OCI-LY1 (cell line): ENCODE results near the gene FAN1.
A peak's percentile ranks its signal among the peaks of the same experiment; 100 is the strongest.

Experiments used
- H2AFZ ChIP-seq: fragments of 200-600 bp; sonication (generic), shearing (Covaris generic); 2 replicates; pipeline ENCODE4 v1.6.0; 2014; ENCODE audit warnings: antibody characterized with exemption, mild to moderate bottlenecking, low read length
- H3F3A ChIP-seq: fragments of 200-600 bp; sonication (generic), shearing (Covaris generic); 2 replicates; pipeline ENCODE4 v1.6.0; 2014; ENCODE audit warnings: mild to moderate bottlenecking, antibody characterized with exemption, low read length, moderate library complexity; ENCODE audit not compliant: insufficient read depth
- H3K27ac ChIP-seq: fragments of 200-600 bp; sonication (generic); 2 replicates; pipeline ENCODE4 v1.5.1; 2014; ENCODE audit warnings: low read length, mixed run types, mild to moderate bottlenecking, low read depth; ENCODE audit not compliant: poor library complexity, severe bottlenecking
- H3K27me3 ChIP-seq: fragments of 200-600 bp; sonication (generic); 2 replicates; pipeline ENCODE4 v1.6.0; 2014; ENCODE audit warnings: antibody characterized with exemption, mild to moderate bottlenecking, low read length, moderate library complexity; ENCODE audit not compliant: insufficient read depth
- H3K36me3 ChIP-seq: fragments of 200-600 bp; sonication (generic); 2 replicates; pipeline ENCODE4 v1.6.1; 2014; ENCODE audit warnings: mild to moderate bottlenecking, antibody characterized with exemption, low read length, moderate library complexity, mixed read lengths; ENCODE audit not compliant: insufficient read depth
- H3K4me1 ChIP-seq: fragments of 200-600 bp; sonication (generic); 2 replicates; pipeline ENCODE4 v1.5.1; 2014; ENCODE audit warnings: mild to moderate bottlenecking, low read length, moderate library complexity; ENCODE audit not compliant: insufficient read depth, severe bottlenecking
- H3K4me2 ChIP-seq: fragments of 200-600 bp; sonication (generic), shearing (Covaris generic); 2 replicates; pipeline ENCODE4 v1.6.1; 2014; ENCODE audit warnings: low read length
- H3K4me3 ChIP-seq: fragments of 200-600 bp; sonication (generic); 2 replicates; pipeline ENCODE4 v1.5.1; 2014; ENCODE audit warnings: low read length, low read depth, mild to moderate bottlenecking, mixed read lengths; ENCODE audit not compliant: poor library complexity, severe bottlenecking
- H3K79me2 ChIP-seq: fragments of 200-600 bp; shearing (Covaris generic); 2 replicates; pipeline ENCODE4 v1.6.1; 2016; ENCODE audit warnings: mixed run types, low read length, mixed read lengths; ENCODE audit not compliant: insufficient read depth
- H3K9ac ChIP-seq: fragments of 200-600 bp; sonication (generic), shearing (Covaris generic); 2 replicates; pipeline ENCODE4 v1.6.1; 2014; ENCODE audit warnings: mild to moderate bottlenecking, low read length, mixed read lengths
- H3K9me2 ChIP-seq: fragments of 200-600 bp; sonication (generic), shearing (Covaris generic); 2 replicates; pipeline ENCODE4 v1.6.1; 2014; ENCODE audit warnings: low read depth, mild to moderate bottlenecking, low read length, mixed read lengths
- H3K9me3 ChIP-seq: fragments of 200-600 bp; shearing (Covaris generic); 2 replicates; pipeline ENCODE4 v1.6.1; 2014; ENCODE audit warnings: low read length, mixed read lengths
- H4K20me1 ChIP-seq: fragments of 200-600 bp; sonication (generic), shearing (Covaris generic); 2 replicates; pipeline ENCODE4 v1.6.0; 2016; ENCODE audit warnings: mild to moderate bottlenecking, low read length; ENCODE audit not compliant: insufficient read depth
- CTCF ChIP-seq: fragments of 200-600 bp; sonication (generic), shearing (Covaris generic); IDR thresholded peaks from 2 replicates; pipeline ENCODE4 v1.5.1; 2017; ENCODE audit warnings: mild to moderate bottlenecking, antibody characterized with exemption, low read length, moderate library complexity, mixed read lengths
- EZH2 ChIP-seq: fragments of 200-600 bp; sonication (generic), shearing (Covaris generic); IDR thresholded peaks from 2 replicates; pipeline ENCODE4 v1.8.0; 2017; ENCODE audit warnings: borderline replicate concordance, mixed run types, mild to moderate bottlenecking, antibody characterized with exemption, low read length, moderate library complexity, mixed read lengths

FAN1 gene

DNA sequence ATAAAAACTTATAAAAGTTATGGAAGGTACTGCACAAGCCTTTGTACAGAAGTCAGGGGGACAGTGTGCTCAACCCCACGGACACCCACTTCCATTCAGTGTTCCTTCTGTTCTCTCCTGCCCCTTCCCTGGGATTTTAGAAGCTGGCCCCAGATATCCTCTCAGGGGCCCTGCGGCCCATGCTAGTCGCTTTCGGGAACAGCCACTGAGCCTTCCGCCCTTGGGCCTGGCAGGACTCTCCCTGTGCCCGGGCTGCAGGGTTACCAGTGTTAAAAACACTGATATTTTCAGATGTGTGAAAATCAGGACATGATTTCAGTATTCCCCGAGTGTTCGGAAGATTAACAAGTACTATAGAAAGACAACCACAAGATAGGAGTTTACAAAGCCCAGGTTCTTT, 22.4 kb downstream of the FAN1 start:
- no peaks in the 10 kb centered on the region for H4K20me1 ChIP-seq
- TF ChIP-seq CTCF (no peak), EZH2 (no peak)
- H3K79me2 ChIP-seq: no peaks in the 10 kb centered on the region
- peak overlapping the region; percentile 84 for H3K27ac ChIP-seq
- H3K36me3 ChIP-seq: peaks cover 47% of the 10 kb centered on the region; the same call in 1 of the 2 replicates
- H3K9me3 ChIP-seq: no peaks in the 10 kb centered on the region
- no peak overlapping the region for H2AFZ ChIP-seq
- no peak overlapping the region for H3K4me2 ChIP-seq
- peaks cover 74% of the 10 kb centered on the region for H3K4me1 ChIP-seq
- no peaks in the 10 kb centered on the region for H3K9me2 ChIP-seq
- H3K4me3 ChIP-seq: no peak overlapping the region
- no peaks in the 10 kb centered on the region for H3F3A ChIP-seq
- H3K9ac ChIP-seq: no peak overlapping the region
- H3K27me3 ChIP-seq: no peaks in the 10 kb centered on the region

DNA sequence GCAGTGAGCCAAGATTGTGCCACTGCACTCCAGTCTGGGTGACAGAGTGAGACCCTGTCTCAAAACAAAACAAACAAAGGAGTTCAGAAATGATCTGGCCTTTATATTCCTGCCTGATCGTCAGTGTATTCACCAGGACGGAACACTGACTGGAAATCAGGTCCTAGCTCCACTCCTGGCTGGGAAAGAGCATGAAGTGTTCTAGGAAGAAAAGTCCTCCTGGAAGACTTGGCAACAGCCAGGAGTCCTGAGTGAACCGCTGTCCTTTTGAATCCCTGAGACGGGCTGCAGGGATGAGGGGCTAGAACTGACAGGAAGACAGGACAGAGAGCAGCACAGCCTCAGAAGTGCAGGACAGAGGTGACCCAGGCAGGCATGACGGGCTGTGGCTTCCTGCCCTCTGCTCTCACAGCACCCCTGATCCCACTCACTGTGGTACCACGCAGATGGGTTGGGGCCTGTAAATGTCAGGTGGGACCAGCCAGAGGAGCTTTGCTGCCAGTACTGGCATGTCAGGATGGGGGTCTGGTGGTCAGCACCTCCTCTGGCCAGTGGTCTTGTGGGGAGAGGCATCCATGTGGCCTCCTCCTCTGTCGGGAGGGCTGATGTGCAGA, 23.5 kb downstream of the FAN1 start:
- Histone ChIP-seq H3K9me2 (no peaks in the 10 kb centered on the region), H3K27ac (peak overlapping the region; percentile 84), H3K4me1 (peaks cover 64% of the 10 kb centered on the region), H3K9me3 (no peaks in the 10 kb centered on the region), H3F3A (no peaks in the 10 kb centered on the region), H3K4me2 (no peak overlapping the region), H2AFZ (no peak overlapping the region), H3K79me2 (no peaks in the 10 kb centered on the region), H3K36me3 (peaks cover 51% of the 10 kb centered on the region; the same call in 1 of the 2 replicates), H4K20me1 (no peaks in the 10 kb centered on the region), H3K9ac (no peak overlapping the region; the same call in 1 of the 2 replicates), H3K27me3 (no peaks in the 10 kb centered on the region), H3K4me3 (no peak overlapping the region)
- no peak for TF ChIP-seq CTCF

DNA sequence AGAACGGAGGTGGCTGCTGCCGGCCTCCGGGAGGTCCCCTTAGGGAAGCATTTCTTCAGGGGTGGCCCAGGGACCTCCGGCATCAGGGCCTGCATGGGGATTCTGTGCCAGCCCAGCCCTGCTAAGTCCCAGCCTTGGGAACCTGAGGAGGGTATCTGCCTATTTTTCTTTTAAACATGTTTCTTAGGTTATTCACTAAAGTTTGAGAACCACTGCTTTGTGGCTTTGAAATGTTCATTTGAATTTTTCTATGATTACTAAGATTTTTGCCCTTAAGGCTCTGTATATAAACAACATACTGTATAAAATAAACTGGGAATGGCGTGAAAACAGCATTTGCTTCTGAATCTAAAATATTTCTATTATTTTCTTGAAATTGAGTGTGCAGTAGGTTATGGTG, 24.4 kb downstream of the FAN1 start:
- H3F3A ChIP-seq: no peaks in the 10 kb centered on the region
- no peak overlapping the region for H2AFZ ChIP-seq
- no peaks in the 10 kb centered on the region for H3K9me3 ChIP-seq
- H3K27me3 ChIP-seq: no peaks in the 10 kb centered on the region
- H3K27ac ChIP-seq: peak overlapping the region; percentile 84
- no peaks in the 10 kb centered on the region for H3K9me2 ChIP-seq
- no peak overlapping the region; the same call in 1 of the 2 replicates for H3K9ac ChIP-seq
- no peaks in the 10 kb centered on the region for H3K79me2 ChIP-seq
- peaks cover 51% of the 10 kb centered on the region; the same call in 1 of the 2 replicates for H3K36me3 ChIP-seq
- peak overlapping the region; percentile 53; the same call in 1 of the 2 replicates for H3K4me2 ChIP-seq
- no peak overlapping the region for H3K4me3 ChIP-seq
- no peaks in the 10 kb centered on the region for H4K20me1 ChIP-seq
- TF ChIP-seq CTCF (no peak), EZH2 (no peak)
- peaks cover 56% of the 10 kb centered on the region for H3K4me1 ChIP-seq
